Subcutaneous adipose tissue (tissue), 4 donors: ENCODE results near the gene PDIA5. TPM values are rescaled to one million over a fixed set of nuclear protein-coding genes. Genes with fewer than 3 reads are reported as not detected.

Experiments
- CTCF ChIP-seq: fragments of 450-650 bp; IDR thresholded peaks from one replicate; pipeline ENCODE4 v1.5.1; 2016; ENCODE audit warnings: low read depth, mild to moderate bottlenecking, control low read depth, antibody characterized with exemption, moderate library complexity
- total RNA-seq, 4 donors: library from RNA; depleted of rRNA; stranded (reverse); fragments of >200 nt; gene quantifications; one replicate each; pipeline ENCODE4 v1.1.0, GENCODE V29; 2016

PDIA5 gene
- total RNA-seq, 4 donors from 2014 or later: 5.9 to 20.3 (median 11.3) TPM

GRCh38 chr3:123085293-123085931 is 18.6 kb downstream of the PDIA5 start:
- TF ChIP-seq CTCF: no peak

GRCh38 chr3:123085932-123086627 is 19.3 kb downstream of the PDIA5 start:
- no peak for TF ChIP-seq CTCF

- no peak for TF ChIP-seq CTCF
Observed at GRCh38 chr3:123088387-123088786, 21.6 kb downstream of the PDIA5 start.

GRCh38 chr3:123089611-123090331 is 22.9 kb downstream of the PDIA5 start:
- TF ChIP-seq CTCF: no peak

GRCh38 chr3:123090728-123091531 is 24.1 kb downstream of the PDIA5 start:
- no peak for TF ChIP-seq CTCF

- no peak for TF ChIP-seq CTCF
Observed at GRCh38 chr3:123092243-123092642, 25.4 kb downstream of the PDIA5 start.
